WTC11 (cell line): Measurements from ENCODE around the gene TEKT5.

Experiments used
- ETV6 ChIP-seq: sonication (generic); formaldehyde crosslinking; IDR thresholded peaks from 2 replicates; pipeline ENCODE4 v1.8.1; 2022; ENCODE audit warnings: mild to moderate bottlenecking, missing genetic modification reagents
- FOXJ3 ChIP-seq: sonication (generic); formaldehyde crosslinking; IDR thresholded peaks from 2 replicates; pipeline ENCODE4 v1.9.0; 2021; ENCODE audit warnings: missing genetic modification reagents, mild to moderate bottlenecking, borderline replicate concordance
- ZNF121 ChIP-seq: sonication (generic); formaldehyde crosslinking; IDR thresholded peaks from 2 replicates; pipeline ENCODE4 v1.8.0; 2023; ENCODE audit warnings: missing genetic modification reagents
- TF ChIP-seq, protein P1 (sequence below): fragments of 250-450 bp; sonication (Bioruptor Pico); IDR thresholded peaks from 2 replicates; pipeline ENCODE4 v2.1.2; 2022; ENCODE audit warnings: mild to moderate bottlenecking, moderate library complexity
- TF ChIP-seq, protein P2 (sequence below): fragments of 200-600 bp; IDR thresholded peaks from 2 replicates; pipeline ENCODE4 v1.8.0; 2022; ENCODE audit warnings: antibody characterized with exemption
- TF ChIP-seq, protein P3 (sequence below): sonication (generic); formaldehyde crosslinking; IDR thresholded peaks from 2 replicates; pipeline ENCODE4 v1.8.0; 2022; ENCODE audit warnings: mild to moderate bottlenecking, missing genetic modification reagents
- TF ChIP-seq, protein P4 (sequence below): sonication (generic); formaldehyde crosslinking; IDR thresholded peaks from 2 replicates; pipeline ENCODE4 v1.8.1; 2022; ENCODE audit warnings: mild to moderate bottlenecking, missing genetic modification reagents, moderate library complexity, borderline replicate concordance
- TF ChIP-seq, protein P5 (sequence below): sonication (generic); formaldehyde crosslinking; IDR thresholded peaks from 2 replicates; pipeline ENCODE4 v1.8.1; 2022; ENCODE audit warnings: missing genetic modification reagents, borderline replicate concordance
- TF ChIP-seq, protein P6 (sequence below): sonication (generic); formaldehyde crosslinking; IDR thresholded peaks from 2 replicates; pipeline ENCODE4 v1.8.1; 2023; ENCODE audit warnings: mild to moderate bottlenecking, missing genetic modification reagents, moderate library complexity
- TF ChIP-seq, protein P7 (sequence below): sonication (generic); formaldehyde crosslinking; IDR thresholded peaks from 2 replicates; pipeline ENCODE4 v1.8.0; 2023; ENCODE audit warnings: missing genetic modification reagents, mild to moderate bottlenecking, borderline replicate concordance

DNA sequence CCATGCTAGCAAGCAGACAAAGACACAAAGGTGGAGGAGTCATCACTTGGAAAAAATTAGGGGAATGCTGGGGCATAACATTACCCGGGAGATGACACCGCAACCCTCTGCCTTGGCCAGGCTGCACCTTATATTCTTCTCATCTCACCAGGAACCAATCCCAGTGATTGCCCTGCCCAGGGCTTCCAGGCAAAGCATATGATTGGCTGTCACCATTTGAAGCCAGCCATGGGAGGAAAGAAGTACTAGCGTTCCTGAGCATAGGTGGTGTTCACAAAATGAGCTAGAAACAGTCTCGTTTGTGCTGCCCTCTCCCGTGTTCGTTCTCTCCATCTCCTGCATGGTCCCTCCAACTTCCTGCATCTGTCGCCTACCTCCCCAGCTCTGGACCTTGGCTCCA lies 29.6 kb downstream of the TEKT5 start:
- TF ChIP-seq, protein P1, sequence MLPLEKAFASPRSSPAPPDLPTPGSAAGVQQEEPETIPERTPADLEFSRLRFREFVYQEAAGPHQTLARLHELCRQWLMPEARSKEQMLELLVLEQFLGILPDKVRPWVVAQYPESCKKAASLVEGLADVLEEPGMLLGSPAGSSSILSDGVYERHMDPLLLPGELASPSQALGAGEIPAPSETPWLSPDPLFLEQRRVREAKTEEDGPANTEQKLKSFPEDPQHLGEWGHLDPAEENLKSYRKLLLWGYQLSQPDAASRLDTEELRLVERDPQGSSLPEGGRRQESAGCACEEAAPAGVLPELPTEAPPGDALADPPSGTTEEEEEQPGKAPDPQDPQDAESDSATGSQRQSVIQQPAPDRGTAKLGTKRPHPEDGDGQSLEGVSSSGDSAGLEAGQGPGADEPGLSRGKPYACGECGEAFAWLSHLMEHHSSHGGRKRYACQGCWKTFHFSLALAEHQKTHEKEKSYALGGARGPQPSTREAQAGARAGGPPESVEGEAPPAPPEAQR (CRISPR knock-in tag), result no peak
- TF ChIP-seq, protein P2, sequence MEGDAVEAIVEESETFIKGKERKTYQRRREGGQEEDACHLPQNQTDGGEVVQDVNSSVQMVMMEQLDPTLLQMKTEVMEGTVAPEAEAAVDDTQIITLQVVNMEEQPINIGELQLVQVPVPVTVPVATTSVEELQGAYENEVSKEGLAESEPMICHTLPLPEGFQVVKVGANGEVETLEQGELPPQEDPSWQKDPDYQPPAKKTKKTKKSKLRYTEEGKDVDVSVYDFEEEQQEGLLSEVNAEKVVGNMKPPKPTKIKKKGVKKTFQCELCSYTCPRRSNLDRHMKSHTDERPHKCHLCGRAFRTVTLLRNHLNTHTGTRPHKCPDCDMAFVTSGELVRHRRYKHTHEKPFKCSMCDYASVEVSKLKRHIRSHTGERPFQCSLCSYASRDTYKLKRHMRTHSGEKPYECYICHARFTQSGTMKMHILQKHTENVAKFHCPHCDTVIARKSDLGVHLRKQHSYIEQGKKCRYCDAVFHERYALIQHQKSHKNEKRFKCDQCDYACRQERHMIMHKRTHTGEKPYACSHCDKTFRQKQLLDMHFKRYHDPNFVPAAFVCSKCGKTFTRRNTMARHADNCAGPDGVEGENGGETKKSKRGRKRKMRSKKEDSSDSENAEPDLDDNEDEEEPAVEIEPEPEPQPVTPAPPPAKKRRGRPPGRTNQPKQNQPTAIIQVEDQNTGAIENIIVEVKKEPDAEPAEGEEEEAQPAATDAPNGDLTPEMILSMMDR, result no peak
- TF ChIP-seq, protein P3, sequence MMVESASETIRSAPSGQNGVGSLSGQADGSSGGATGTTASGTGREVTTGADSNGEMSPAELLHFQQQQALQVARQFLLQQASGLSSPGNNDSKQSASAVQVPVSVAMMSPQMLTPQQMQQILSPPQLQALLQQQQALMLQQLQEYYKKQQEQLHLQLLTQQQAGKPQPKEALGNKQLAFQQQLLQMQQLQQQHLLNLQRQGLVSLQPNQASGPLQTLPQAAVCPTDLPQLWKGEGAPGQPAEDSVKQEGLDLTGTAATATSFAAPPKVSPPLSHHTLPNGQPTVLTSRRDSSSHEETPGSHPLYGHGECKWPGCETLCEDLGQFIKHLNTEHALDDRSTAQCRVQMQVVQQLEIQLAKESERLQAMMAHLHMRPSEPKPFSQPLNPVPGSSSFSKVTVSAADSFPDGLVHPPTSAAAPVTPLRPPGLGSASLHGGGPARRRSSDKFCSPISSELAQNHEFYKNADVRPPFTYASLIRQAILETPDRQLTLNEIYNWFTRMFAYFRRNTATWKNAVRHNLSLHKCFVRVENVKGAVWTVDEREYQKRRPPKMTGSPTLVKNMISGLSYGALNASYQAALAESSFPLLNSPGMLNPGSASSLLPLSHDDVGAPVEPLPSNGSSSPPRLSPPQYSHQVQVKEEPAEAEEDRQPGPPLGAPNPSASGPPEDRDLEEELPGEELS (CRISPR knock-in tag), result no peak
- TF ChIP-seq, protein P4, sequence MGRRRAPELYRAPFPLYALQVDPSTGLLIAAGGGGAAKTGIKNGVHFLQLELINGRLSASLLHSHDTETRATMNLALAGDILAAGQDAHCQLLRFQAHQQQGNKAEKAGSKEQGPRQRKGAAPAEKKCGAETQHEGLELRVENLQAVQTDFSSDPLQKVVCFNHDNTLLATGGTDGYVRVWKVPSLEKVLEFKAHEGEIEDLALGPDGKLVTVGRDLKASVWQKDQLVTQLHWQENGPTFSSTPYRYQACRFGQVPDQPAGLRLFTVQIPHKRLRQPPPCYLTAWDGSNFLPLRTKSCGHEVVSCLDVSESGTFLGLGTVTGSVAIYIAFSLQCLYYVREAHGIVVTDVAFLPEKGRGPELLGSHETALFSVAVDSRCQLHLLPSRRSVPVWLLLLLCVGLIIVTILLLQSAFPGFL, result no peak
- TF ChIP-seq, protein P5, sequence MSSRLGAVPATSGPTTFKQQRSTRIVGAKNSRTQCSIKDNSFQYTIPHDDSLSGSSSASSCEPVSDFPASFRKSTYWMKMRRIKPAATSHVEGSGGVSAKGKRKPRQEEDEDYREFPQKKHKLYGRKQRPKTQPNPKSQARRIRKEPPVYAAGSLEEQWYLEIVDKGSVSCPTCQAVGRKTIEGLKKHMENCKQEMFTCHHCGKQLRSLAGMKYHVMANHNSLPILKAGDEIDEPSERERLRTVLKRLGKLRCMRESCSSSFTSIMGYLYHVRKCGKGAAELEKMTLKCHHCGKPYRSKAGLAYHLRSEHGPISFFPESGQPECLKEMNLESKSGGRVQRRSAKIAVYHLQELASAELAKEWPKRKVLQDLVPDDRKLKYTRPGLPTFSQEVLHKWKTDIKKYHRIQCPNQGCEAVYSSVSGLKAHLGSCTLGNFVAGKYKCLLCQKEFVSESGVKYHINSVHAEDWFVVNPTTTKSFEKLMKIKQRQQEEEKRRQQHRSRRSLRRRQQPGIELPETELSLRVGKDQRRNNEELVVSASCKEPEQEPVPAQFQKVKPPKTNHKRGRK (CRISPR knock-in tag), result no peak
- TF ChIP-seq, protein P6, sequence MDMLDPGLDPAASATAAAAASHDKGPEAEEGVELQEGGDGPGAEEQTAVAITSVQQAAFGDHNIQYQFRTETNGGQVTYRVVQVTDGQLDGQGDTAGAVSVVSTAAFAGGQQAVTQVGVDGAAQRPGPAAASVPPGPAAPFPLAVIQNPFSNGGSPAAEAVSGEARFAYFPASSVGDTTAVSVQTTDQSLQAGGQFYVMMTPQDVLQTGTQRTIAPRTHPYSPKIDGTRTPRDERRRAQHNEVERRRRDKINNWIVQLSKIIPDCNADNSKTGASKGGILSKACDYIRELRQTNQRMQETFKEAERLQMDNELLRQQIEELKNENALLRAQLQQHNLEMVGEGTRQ (CRISPR knock-in tag), result no peak
- TF ChIP-seq ZNF121 (CRISPR knock-in tag) (no peak), FOXJ3 (no peak), ETV6 (CRISPR knock-in tag) (no peak)
- TF ChIP-seq, protein P7, sequence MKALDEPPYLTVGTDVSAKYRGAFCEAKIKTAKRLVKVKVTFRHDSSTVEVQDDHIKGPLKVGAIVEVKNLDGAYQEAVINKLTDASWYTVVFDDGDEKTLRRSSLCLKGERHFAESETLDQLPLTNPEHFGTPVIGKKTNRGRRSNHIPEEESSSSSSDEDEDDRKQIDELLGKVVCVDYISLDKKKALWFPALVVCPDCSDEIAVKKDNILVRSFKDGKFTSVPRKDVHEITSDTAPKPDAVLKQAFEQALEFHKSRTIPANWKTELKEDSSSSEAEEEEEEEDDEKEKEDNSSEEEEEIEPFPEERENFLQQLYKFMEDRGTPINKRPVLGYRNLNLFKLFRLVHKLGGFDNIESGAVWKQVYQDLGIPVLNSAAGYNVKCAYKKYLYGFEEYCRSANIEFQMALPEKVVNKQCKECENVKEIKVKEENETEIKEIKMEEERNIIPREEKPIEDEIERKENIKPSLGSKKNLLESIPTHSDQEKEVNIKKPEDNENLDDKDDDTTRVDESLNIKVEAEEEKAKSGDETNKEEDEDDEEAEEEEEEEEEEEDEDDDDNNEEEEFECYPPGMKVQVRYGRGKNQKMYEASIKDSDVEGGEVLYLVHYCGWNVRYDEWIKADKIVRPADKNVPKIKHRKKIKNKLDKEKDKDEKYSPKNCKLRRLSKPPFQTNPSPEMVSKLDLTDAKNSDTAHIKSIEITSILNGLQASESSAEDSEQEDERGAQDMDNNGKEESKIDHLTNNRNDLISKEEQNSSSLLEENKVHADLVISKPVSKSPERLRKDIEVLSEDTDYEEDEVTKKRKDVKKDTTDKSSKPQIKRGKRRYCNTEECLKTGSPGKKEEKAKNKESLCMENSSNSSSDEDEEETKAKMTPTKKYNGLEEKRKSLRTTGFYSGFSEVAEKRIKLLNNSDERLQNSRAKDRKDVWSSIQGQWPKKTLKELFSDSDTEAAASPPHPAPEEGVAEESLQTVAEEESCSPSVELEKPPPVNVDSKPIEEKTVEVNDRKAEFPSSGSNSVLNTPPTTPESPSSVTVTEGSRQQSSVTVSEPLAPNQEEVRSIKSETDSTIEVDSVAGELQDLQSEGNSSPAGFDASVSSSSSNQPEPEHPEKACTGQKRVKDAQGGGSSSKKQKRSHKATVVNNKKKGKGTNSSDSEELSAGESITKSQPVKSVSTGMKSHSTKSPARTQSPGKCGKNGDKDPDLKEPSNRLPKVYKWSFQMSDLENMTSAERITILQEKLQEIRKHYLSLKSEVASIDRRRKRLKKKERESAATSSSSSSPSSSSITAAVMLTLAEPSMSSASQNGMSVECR, result no peak
